PC-3 (cell line): ENCODE data around the gene KCNA4. TPM values are rescaled to one million over a fixed set of nuclear protein-coding genes. Genes with fewer than 3 reads are reported as not detected.
"Not testable (repeated sequence)": the region's sequence is repeated elsewhere in the genome, so short reads cannot be mapped to it uniquely, and the experiment has no call there.

Experiments
- ATAC-seq: fragments of 200-7000 bp; cut with Tn5 transposase; 2 replicates; pipeline ENCODE4 v1.9.1; 2020; ENCODE audit warnings: mild to moderate bottlenecking, moderate library complexity
- BruUV-seq: library from RNA; stranded (reverse); fragments of 400-500 nt; replicated peaks from 2 replicates; lab custom pipeline; 2021; lab: Mats Ljungman, UMichigan
- CTCF ChIA-PET: fragments of 300-600 bp; sonication (Branson Sonifier 250); formaldehyde crosslinking; loops from one replicate; lab custom pipeline; 2022; ENCODE audit warnings: antibody characterized with exemption; lab: Charles Lee
- POLR2A ChIA-PET: fragments of 300-600 bp; sonication (Branson Sonifier 250); formaldehyde crosslinking; loops from one replicate; lab custom pipeline; 2022; ENCODE audit warnings: antibody characterized with exemption; ENCODE audit not compliant: unreplicated experiment; lab: Charles Lee
- DNase-seq: peaks from one replicate; pipeline ENCODE4 v3.0.0-alpha.2; 2015
- H2AFZ ChIP-seq: fragments of 300-600 bp; sonication (generic); 2 replicates; pipeline ENCODE4 v1.6.0; 2016; ENCODE audit warnings: antibody characterized with exemption, low read length
- H3F3A ChIP-seq: fragments of 300-600 bp; sonication (generic); one replicate; pipeline ENCODE4 v1.6.0; 2017; ENCODE audit warnings: antibody characterized with exemption, low read length, control low read depth, mild to moderate bottlenecking; ENCODE audit not compliant: unreplicated experiment
- H3K27ac ChIP-seq: fragments of 300-600 bp; sonication (generic); 2 replicates; pipeline ENCODE4 v1.5.1; 2016; ENCODE audit warnings: mild to moderate bottlenecking, low read length
- H3K27me3 ChIP-seq: fragments of 300-600 bp; sonication (generic); 2 replicates; pipeline ENCODE4 v1.6.1; 2016; ENCODE audit warnings: low read length, mixed read lengths
- H3K36me3 ChIP-seq: fragments of 300-600 bp; sonication (generic); 2 replicates; pipeline ENCODE4 v1.6.1; 2016; ENCODE audit warnings: low read depth, mixed run types, low read length, mixed read lengths
- H3K4me1 ChIP-seq: fragments of 300-600 bp; sonication (generic); 2 replicates; pipeline ENCODE4 v1.5.1; 2016; ENCODE audit warnings: low read length; ENCODE audit not compliant: insufficient read depth
- H3K4me2 ChIP-seq: fragments of 300-600 bp; sonication (generic); 2 replicates; pipeline ENCODE4 v1.6.0; 2016; ENCODE audit warnings: low read length
- H3K4me3 ChIP-seq: fragments of 300-600 bp; sonication (generic); 2 replicates; pipeline ENCODE4 v1.5.1; 2016; ENCODE audit warnings: mild to moderate bottlenecking, low read length, mixed read lengths
- H3K79me2 ChIP-seq: fragments of 300-600 bp; sonication (generic); 2 replicates; pipeline ENCODE4 v1.6.1; 2017; ENCODE audit warnings: low read length, mixed read lengths
- H3K9ac ChIP-seq: fragments of 300-600 bp; sonication (generic); 2 replicates; pipeline ENCODE4 v1.6.0; 2016; ENCODE audit warnings: mild to moderate bottlenecking, low read length
- H3K9me2 ChIP-seq: fragments of 300-600 bp; sonication (generic); replicated peaks from 2 replicates; pipeline ENCODE4 v1.6.1; 2016; ENCODE audit warnings: mixed run types, low read length, mixed read lengths
- H3K9me3 ChIP-seq: fragments of 300-600 bp; sonication (generic); 2 replicates; pipeline ENCODE4 v1.6.1; 2016; ENCODE audit warnings: low read length, mixed read lengths
- H4K20me1 ChIP-seq: fragments of 300-600 bp; sonication (generic); 2 replicates; pipeline ENCODE4 v1.6.1; 2016; ENCODE audit warnings: low read length, mixed read lengths
- EZH2 ChIP-seq: fragments of 300-600 bp; sonication (generic); IDR thresholded peaks from one replicate; pipeline ENCODE4 v1.6.1; 2017; ENCODE audit warnings: antibody characterized with exemption, mild to moderate bottlenecking, low read length; ENCODE audit not compliant: unreplicated experiment
- EZH2phosphoT487 ChIP-seq: fragments of 300-600 bp; sonication (generic); IDR thresholded peaks from 2 replicates; pipeline ENCODE4 v1.6.1; 2018; ENCODE audit warnings: mild to moderate bottlenecking, antibody characterized with exemption, low read length, borderline replicate concordance
- intact Hi-C: fragments of 100-400 bp; cut with micrococcal nuclease; formaldehyde crosslinking; loops from 2 replicates; pipeline ENCODE4 v1.9.0; 2023
- total RNA-seq: library from RNA; depleted of rRNA; stranded (reverse); fragments of >200 nt; gene quantifications from 2 replicates; pipeline ENCODE4 v1.2.3, GENCODE V29; 2014
- TF ChIP-seq, protein P1 (sequence below): fragments of 300-600 bp; sonication (generic); conservative IDR thresholded peaks from 2 replicates; pipeline ENCODE4 v1.5.1; 2017; ENCODE audit warnings: antibody characterized with exemption, low read depth, mild to moderate bottlenecking, low read length

Gene KCNA4
- total RNA-seq, 1 experiment from 2014 or later: not detected

DNA sequence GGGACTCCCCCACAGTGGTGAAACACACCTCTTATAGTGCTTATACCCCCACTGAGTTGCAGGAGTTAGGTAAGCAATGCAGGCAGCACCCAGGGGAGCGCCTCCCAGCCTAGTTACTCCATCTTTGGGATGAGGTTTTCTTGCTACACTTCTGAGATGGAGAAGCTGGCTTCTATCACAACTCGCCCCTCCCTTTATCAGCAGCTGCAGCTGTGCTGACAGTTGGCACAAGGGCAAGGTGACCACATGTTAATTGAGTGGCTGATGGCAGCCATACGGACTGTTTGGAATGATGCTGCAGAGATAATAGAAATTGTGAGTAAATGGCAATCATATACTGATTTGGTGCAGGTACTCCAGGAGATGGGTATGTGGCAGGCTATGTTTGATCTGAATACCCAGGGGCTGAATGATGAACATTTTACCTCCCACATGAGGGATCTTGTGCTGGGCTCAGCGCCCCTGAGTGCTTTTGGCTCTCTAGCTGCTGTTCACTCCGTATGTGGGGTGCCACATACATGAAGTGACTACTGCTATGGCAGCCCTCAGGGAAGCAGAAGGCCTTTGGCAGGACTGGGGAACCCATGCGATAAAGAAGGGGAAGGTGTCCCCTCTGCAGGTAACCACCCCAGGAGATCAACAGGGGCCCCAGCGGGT, 29.2 kb upstream of the KCNA4 start:
- intact Hi-C loops: no loop called here
- Histone ChIP-seq H2AFZ (no peak overlapping the region), H3K4me3 (no peak overlapping the region), H3F3A (no peaks in the 10 kb centered on the region), H3K36me3 (no peaks in the 10 kb centered on the region), H4K20me1 (no peaks in the 10 kb centered on the region), H3K27me3 (no peaks in the 10 kb centered on the region), H3K79me2 (no peaks in the 10 kb centered on the region), H3K9ac (no peak overlapping the region), H3K9me3 (no peaks in the 10 kb centered on the region), H3K4me1 (no peaks in the 10 kb centered on the region), H3K9me2 (no peaks in the 10 kb centered on the region), H3K27ac (no peak overlapping the region), H3K4me2 (no peak overlapping the region)
- TF ChIP-seq EZH2phosphoT487 (no peak), EZH2 (no peak)
- TF ChIP-seq, protein P1, sequence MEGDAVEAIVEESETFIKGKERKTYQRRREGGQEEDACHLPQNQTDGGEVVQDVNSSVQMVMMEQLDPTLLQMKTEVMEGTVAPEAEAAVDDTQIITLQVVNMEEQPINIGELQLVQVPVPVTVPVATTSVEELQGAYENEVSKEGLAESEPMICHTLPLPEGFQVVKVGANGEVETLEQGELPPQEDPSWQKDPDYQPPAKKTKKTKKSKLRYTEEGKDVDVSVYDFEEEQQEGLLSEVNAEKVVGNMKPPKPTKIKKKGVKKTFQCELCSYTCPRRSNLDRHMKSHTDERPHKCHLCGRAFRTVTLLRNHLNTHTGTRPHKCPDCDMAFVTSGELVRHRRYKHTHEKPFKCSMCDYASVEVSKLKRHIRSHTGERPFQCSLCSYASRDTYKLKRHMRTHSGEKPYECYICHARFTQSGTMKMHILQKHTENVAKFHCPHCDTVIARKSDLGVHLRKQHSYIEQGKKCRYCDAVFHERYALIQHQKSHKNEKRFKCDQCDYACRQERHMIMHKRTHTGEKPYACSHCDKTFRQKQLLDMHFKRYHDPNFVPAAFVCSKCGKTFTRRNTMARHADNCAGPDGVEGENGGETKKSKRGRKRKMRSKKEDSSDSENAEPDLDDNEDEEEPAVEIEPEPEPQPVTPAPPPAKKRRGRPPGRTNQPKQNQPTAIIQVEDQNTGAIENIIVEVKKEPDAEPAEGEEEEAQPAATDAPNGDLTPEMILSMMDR: no peak
- DNase-seq (no peak), ATAC-seq (no peak)
- ChIA-PET CTCF (no interaction called here), POLR2A (no interaction called here)
- no TSS peak for BruUV-seq

DNA sequence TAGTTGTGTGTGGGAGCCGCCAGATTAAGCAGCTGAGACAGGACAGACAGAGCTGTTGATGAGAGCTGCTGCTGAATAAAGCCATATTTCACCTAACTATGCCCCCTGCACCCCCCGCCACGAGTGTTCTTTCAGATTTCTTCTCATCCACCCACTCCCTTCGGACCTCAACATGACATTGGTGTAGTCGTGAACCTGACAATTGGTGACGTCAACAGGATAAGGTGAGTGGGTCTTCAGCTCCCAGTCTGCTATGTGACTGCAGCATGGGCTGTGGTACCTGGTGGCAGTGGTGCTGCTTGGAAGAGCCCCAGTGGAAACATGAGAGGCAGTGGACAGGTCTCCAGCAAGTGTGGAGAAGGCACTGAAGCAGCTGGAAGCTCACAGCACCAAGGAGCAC, 28.3 kb upstream of the KCNA4 start:
- Histone ChIP-seq H3K9ac (no peak overlapping the region), H3K79me2 (no peaks in the 10 kb centered on the region), H3K4me1 (no peaks in the 10 kb centered on the region), H3K9me2 (no peaks in the 10 kb centered on the region), H3K36me3 (no peaks in the 10 kb centered on the region), H3K27me3 (no peaks in the 10 kb centered on the region), H3F3A (no peaks in the 10 kb centered on the region), H3K4me3 (no peak overlapping the region), H3K4me2 (no peak overlapping the region), H3K9me3 (no peaks in the 10 kb centered on the region), H2AFZ (no peak overlapping the region), H4K20me1 (no peaks in the 10 kb centered on the region), H3K27ac (no peak overlapping the region)
- no TSS peak for BruUV-seq
- CTCF ChIA-PET: no interaction called here
- ATAC-seq (no peak), DNase-seq (no peak)
- TF ChIP-seq, protein P1: no peak
- TF ChIP-seq EZH2 (no peak), EZH2phosphoT487 (no peak)
- POLR2A ChIA-PET: no interaction called here
- intact Hi-C loops: no loop called here

- H3K9ac ChIP-seq: no peak overlapping the region
- ATAC-seq (no peak), DNase-seq (no peak)
- no peaks in the 10 kb centered on the region for H3K36me3 ChIP-seq
- no peaks in the 10 kb centered on the region for H3K79me2 ChIP-seq
- H3K9me3 ChIP-seq: no peaks in the 10 kb centered on the region
- H3K4me2 ChIP-seq: no peak overlapping the region
- no peaks in the 10 kb centered on the region for H4K20me1 ChIP-seq
- no peaks in the 10 kb centered on the region for H3K4me1 ChIP-seq
- H3K27ac ChIP-seq: no peak overlapping the region
- POLR2A ChIA-PET: no interaction called here
- no peaks in the 10 kb centered on the region for H3F3A ChIP-seq
- BruUV-seq: no TSS peak
- intact Hi-C loops: no loop called here
- H2AFZ ChIP-seq: no peak overlapping the region
- CTCF ChIA-PET: no interaction called here
- H3K27me3 ChIP-seq: no peaks in the 10 kb centered on the region
- TF ChIP-seq, protein P1: no peak
- TF ChIP-seq EZH2phosphoT487: no peak
- TF ChIP-seq EZH2: no peak
- no peak overlapping the region for H3K4me3 ChIP-seq
- no peaks in the 10 kb centered on the region for H3K9me2 ChIP-seq
These were observed 24.3 kb upstream of the KCNA4 start for GRCh38 chr11:30041171-30041570.

DNA sequence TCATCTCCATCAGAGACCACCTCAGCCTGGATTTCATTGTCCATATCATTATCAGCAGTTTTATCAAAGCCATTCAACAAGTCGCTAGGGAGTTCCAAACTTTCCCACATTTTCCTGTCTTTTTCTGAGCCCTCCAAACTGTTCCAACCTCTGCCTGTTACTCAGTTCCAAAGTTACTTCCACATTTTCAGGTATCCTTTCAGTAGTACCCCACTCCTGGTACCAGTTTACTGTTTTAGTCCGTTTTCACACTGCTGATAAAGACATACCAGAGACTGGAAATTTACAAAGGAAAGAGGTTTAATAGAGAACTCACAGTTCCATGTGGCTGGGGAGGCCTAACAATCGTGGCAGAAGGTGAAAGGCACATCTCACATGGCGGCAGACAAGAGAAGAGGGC, 17.9 kb upstream of the KCNA4 start:
- H3K9ac ChIP-seq, H4K20me1 ChIP-seq, H3K79me2 ChIP-seq, intact Hi-C loops, CTCF ChIA-PET, H3K4me1 ChIP-seq, BruUV-seq, H2AFZ ChIP-seq, H3K4me3 ChIP-seq, H3F3A ChIP-seq, H3K27ac ChIP-seq, H3K27me3 ChIP-seq, DNase-seq, H3K36me3 ChIP-seq, H3K4me2 ChIP-seq, ATAC-seq, H3K9me2 ChIP-seq, POLR2A ChIA-PET, H3K9me3 ChIP-seq: not testable (repeated sequence)
